Activated B cell treated with CpG ODN at 0.5 μM for 24 hours (primary cell): ENCODE data around the gene FOXK1. TPM values are rescaled to one million over a fixed set of nuclear protein-coding genes. Genes with fewer than 3 reads are reported as not detected.

Source experiments
- ATAC-seq: fragments of 200-7000 bp; cut with Tn5 transposase; one replicate; pipeline ENCODE4 v1.10.0; 2021; ENCODE audit warnings: low read depth, mild to moderate bottlenecking, moderate library complexity
- CTCF ChIA-PET: fragments of 350-600 bp; sonication (Branson Sonifier 250); formaldehyde crosslinking; loops from one replicate; lab custom pipeline; 2021; ENCODE audit warnings: antibody characterized with exemption; lab: Charles Lee
- POLR2A ChIA-PET: fragments of 350-600 bp; sonication (Branson Sonifier 250); formaldehyde crosslinking; loops from one replicate; lab custom pipeline; 2021; ENCODE audit warnings: antibody characterized with exemption; lab: Charles Lee
- DNase-seq: peaks from one replicate; pipeline ENCODE4 v3.0.0; 2022
- H3K27ac Mint-ChIP-seq: one replicate; pipeline ENCODE4 v1.8.0; 2020; ENCODE audit warnings: mixed read lengths
- H3K27me3 Mint-ChIP-seq: one replicate; pipeline ENCODE4 v1.8.0; 2021; ENCODE audit warnings: mixed read lengths
- H3K36me3 Mint-ChIP-seq: one replicate; pipeline ENCODE4 v1.8.0; 2021; ENCODE audit warnings: low read depth, mixed read lengths
- H3K4me1 Mint-ChIP-seq: one replicate; pipeline ENCODE4 v1.8.0; 2021; ENCODE audit warnings: mixed read lengths
- H3K4me3 Mint-ChIP-seq: one replicate; pipeline ENCODE4 v1.8.0; 2020; ENCODE audit warnings: mild to moderate bottlenecking, mixed read lengths
- H3K9me3 Mint-ChIP-seq: one replicate; pipeline ENCODE4 v1.8.0; 2020; ENCODE audit warnings: mixed read lengths
- CTCF ChIP-seq: fragments of 200-600 bp; IDR thresholded peaks from one replicate; pipeline ENCODE4 v1.8.0; 2022; ENCODE audit warnings: antibody characterized with exemption, mild to moderate bottlenecking
- intact Hi-C: fragments of 100-400 bp; cut with micrococcal nuclease; formaldehyde crosslinking; loops from one replicate; pipeline ENCODE4 v1.15.1; 2024
- total RNA-seq: library from RNA; stranded (reverse); gene quantifications from 2 replicates; pipeline ENCODE4 v1.2.3, GENCODE V29; 2022

The FOXK1 gene
- total RNA-seq, 1 donor from 2014 or later, result 42.7 TPM

- peaks cover 51% of the 10 kb centered on the region for H3K36me3 Mint-ChIP-seq
- ChIA-PET CTCF (no interaction called here), POLR2A (interaction anchor here (0.6 to 3.6 kb wide), 2 partner anchors 15 to 109 kb away, joined by 6 to 47 read pairs; partner anchors contain the start of gene AP5Z1)
- H3K4me3 Mint-ChIP-seq, result no peak overlapping the region
- H3K27me3 Mint-ChIP-seq, result no peaks in the 10 kb centered on the region
- ATAC-seq (no peak), DNase-seq (no peak)
- TF ChIP-seq CTCF, result no peak
- no peaks in the 10 kb centered on the region for H3K9me3 Mint-ChIP-seq
- no peak overlapping the region for H3K27ac Mint-ChIP-seq
- intact Hi-C loops, result no loop called here
- peaks cover 4% of the 10 kb centered on the region for H3K4me1 Mint-ChIP-seq
Observed at GRCh38 chr7:4790078-4790465, 108.0 kb downstream of the FOXK1 start.

- CTCF ChIA-PET, result no interaction called here
- intact Hi-C loops, result no loop called here
- Mint-ChIP-seq H3K27me3 (no peaks in the 10 kb centered on the region), H3K4me1 (peaks cover 4% of the 10 kb centered on the region), H3K4me3 (no peak overlapping the region), H3K36me3 (peaks cover 50% of the 10 kb centered on the region), H3K9me3 (no peaks in the 10 kb centered on the region), H3K27ac (no peak overlapping the region)
- POLR2A ChIA-PET, result interaction anchor here (0.6 to 3.6 kb wide), 2 partner anchors 15 to 110 kb away, joined by 6 to 47 read pairs; partner anchors contain the start of gene AP5Z1
- no peak for DNase-seq
- no peak for ATAC-seq
- TF ChIP-seq CTCF, result no peak
Observed at GRCh38 chr7:4790516-4790991, 108.5 kb downstream of the FOXK1 start.

GRCh38 chr7:4791101-4791737 lies 109.1 kb downstream of the FOXK1 start:
- TF ChIP-seq CTCF, result no peak
- peaks cover 4% of the 10 kb centered on the region for H3K4me1 Mint-ChIP-seq
- DNase-seq (no peak), ATAC-seq (no peak)
- H3K27ac Mint-ChIP-seq, result no peak overlapping the region
- no peaks in the 10 kb centered on the region for H3K9me3 Mint-ChIP-seq
- H3K36me3 Mint-ChIP-seq, result peaks cover 44% of the 10 kb centered on the region
- H3K4me3 Mint-ChIP-seq, result no peak overlapping the region
- CTCF ChIA-PET, result interaction anchor here (1.0 to 2.2 kb wide), 2 partner anchors 16 to 23 kb away, joined by 3 to 10 read pairs; partner anchors contain the start of gene AP5Z1
- intact Hi-C loops, result no loop called here
- H3K27me3 Mint-ChIP-seq, result no peaks in the 10 kb centered on the region
- POLR2A ChIA-PET, result interaction anchor here (1.9 to 3.6 kb wide), 2 partner anchors 16 to 150 kb away, joined by 7 to 47 read pairs; partner anchors contain the start of gene AP5Z1

- POLR2A ChIA-PET, result interaction anchor here (0.6 to 3.6 kb wide), 6 partner anchors 16 to 1031 kb away, joined by 3 to 47 read pairs (median 6); partner anchors contain the start of genes AP5Z1 and RBAK
Observed at GRCh38 chr7:4791738-4792536, 109.8 kb downstream of the FOXK1 start.

More at GRCh38 chr7:4791738-4792536, 109.8 kb downstream of the FOXK1 start:
- DNase-seq (peak; percentile 80), ATAC-seq (peak; percentile 91)
- intact Hi-C loops, result loop anchor here (1.0 to 2.0 kb wide), 3 partner anchors 17 to 293 kb away; partner anchors contain the start of gene AP5Z1
- Mint-ChIP-seq H3K27ac (no peak overlapping the region), H3K36me3 (peaks cover 39% of the 10 kb centered on the region), H3K4me3 (no peak overlapping the region), H3K9me3 (no peaks in the 10 kb centered on the region), H3K27me3 (no peaks in the 10 kb centered on the region), H3K4me1 (peaks cover 4% of the 10 kb centered on the region)
- TF ChIP-seq CTCF, result no peak
- CTCF ChIA-PET, result interaction anchor here (0.5 to 2.2 kb wide), 5 partner anchors 16 to 293 kb away, joined by 3 to 10 read pairs (median 4); partner anchors contain the start of gene AP5Z1
